ENCODE measurements around the gene FAM89B.
"Not testable (repeated sequence)": the region's sequence is repeated elsewhere in the genome, so short reads cannot be mapped to it uniquely, and the experiment has no call there.

The FAM89B gene

GRCh38 chr11:65572356-65573051 is at the start of gene FAM89B:
TSS of gene FAM89B (plus strand) at chr11:65572538. CDS start at chr11:65572670, 132 bp downstream.
- peak; percentile 89 for DNase-seq (ENCODE audit: low read depth)

DNA sequence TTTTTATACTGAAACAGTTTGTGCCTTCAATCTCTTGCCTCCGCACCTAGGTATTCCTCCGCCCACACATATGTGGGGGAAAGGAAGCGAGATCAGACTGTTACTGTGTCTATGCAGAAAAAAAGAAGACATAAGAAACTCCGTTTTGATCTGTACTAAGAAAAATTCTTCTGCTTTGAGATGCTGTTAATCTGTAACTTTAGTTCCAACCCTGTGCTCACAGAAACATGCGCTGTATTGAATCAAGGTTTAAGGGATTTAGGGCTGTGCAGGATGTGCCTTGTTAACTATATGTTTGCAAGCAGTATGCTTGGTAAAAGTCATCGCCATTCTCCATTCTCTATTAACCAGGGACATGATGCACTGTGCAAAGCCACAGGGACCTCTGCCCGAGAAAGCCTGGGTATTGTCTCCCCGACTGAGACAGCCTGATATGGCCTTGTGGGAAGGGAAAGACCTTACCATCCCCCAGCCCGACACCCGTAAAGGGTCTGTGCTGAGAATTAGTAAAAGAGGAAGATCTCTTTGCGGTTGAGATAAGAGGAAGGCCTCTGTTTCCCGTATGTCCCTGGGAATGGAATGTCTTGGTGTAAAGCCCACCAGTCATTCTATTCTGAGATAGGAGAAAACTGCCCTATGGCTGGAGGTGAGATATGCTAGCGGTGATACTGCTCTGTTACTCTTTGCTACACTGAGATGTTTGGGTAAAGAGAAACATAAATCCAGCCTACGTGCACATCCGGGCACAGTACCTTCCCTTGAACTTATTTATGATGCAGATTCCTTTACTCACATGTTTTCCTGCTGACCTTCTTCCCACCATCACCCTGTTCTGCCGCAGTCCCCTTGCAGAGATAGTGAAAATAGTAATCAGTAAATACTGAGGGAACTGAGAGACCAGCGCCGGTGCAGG is 49.4 kb upstream of the FAM89B start:
- DNase-seq (ENCODE audit: low read depth), result not testable (repeated sequence)

- not testable (repeated sequence) for DNase-seq (ENCODE audit: low read depth)
Measured at GRCh38 chr11:65523631-65523968, 48.7 kb upstream of the FAM89B start.

GRCh38 chr11:65524014-65524740 is 48.2 kb upstream of the FAM89B start:
- DNase-seq (ENCODE audit: low read depth), result no peak

- DNase-seq (ENCODE audit: low read depth), result peak; percentile 81
Measured at GRCh38 chr11:65524741-65525545, 47.4 kb upstream of the FAM89B start, which contains the start of gene SCYL1. TSS of gene SCYL1 (plus strand) at chr11:65525083. CDS start at chr11:65525154, 71 bp downstream.

- no peak for DNase-seq (ENCODE audit: low read depth)
Measured at GRCh38 chr11:65525546-65526480, 46.5 kb upstream of the FAM89B start.

GRCh38 chr11:65526744-65527143 is 45.6 kb upstream of the FAM89B start:
- no peak for DNase-seq (ENCODE audit: low read depth)

DNA sequence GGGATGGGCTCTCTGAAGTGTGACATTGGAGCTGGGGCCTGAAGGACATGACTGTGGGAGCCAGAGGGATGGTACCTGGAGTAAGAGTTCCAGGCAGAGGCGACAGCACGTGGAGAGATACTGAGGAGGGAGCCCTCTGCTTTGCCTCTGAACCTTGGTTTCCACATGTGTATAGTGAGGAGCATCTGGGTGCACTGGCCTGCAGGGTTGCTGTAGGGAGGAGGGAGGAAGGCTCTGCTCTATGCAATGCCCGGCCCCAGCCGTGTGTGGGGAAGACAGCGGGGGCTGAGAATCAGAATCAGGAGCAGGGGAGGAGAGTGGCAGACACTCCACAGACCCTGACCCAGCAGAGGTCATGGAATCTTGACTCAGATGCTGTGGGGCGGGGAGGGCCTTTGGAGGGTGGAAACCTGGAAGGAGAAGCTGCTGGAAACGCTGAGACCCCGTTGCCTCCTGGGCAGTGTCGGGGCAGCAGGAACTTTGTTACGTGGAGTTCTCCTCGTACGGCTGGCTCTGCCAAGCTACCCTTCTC is 43.5 kb upstream of the FAM89B start:
- no peak for DNase-seq (ENCODE audit: low read depth)

DNA sequence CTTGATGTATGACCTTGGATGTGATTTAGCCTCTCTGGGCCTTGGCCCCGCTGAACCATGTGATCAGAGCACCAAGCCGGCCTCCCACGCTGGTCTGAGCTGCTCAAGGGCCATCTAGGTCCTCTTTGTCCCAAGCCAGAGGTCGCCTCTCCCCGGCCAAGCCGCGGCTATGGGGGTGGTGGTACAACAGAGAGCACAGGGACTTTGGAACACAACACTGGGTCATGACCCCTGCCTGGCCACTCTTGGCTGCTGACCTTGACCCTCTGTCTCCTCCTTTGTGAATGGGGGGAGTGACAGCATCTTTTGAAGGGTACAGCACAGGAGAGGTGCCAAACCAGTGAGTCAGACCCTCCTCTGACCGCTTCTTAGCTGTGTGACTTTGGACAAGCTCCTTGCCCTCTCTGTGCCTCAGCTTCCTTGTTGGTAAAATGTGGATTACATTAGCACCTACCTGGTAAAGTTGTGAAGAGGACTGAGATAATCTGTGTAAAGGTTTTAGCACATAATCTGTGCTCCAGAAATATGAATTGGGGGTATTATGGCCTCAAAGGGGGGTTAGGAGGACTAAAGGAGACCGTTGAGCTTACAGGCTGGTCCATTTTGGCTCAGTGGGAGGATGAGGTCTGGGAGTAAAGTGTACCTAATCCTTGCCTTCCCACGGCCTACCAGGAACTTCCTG is 42.7 kb upstream of the FAM89B start:
- no peak for DNase-seq (ENCODE audit: low read depth)

- no peak for DNase-seq (ENCODE audit: low read depth)
Measured at GRCh38 chr11:65530157-65530496, 42.2 kb upstream of the FAM89B start.

- DNase-seq (ENCODE audit: low read depth), result no peak
Measured at GRCh38 chr11:65532388-65533064, 39.8 kb upstream of the FAM89B start.

DNA sequence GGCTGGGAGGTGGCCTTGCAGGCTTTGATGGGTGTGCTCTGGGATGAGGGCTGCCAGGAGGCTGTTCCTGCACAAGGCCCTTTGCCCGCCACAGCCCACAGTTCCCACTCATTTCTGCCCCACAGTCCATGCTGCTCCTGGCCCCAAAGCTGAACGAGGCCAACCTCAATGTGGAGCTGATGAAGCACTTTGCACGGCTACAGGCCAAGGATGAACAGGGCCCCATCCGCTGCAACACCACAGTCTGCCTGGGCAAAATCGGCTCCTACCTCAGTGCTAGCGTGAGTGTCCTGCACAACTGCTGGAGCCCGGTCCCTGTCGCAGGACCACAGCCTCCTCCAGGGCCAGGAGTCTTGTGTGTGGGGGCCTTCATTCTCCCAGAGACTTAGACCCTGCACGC is 37.2 kb upstream of the FAM89B start:
- no peak for DNase-seq (ENCODE audit: low read depth)

GRCh38 chr11:65536412-65537295 is 35.7 kb upstream of the FAM89B start:
- DNase-seq (ENCODE audit: low read depth), result no peak

GRCh38 chr11:65537296-65537597 is 35.1 kb upstream of the FAM89B start:
- DNase-seq (ENCODE audit: low read depth), result no peak

DNA sequence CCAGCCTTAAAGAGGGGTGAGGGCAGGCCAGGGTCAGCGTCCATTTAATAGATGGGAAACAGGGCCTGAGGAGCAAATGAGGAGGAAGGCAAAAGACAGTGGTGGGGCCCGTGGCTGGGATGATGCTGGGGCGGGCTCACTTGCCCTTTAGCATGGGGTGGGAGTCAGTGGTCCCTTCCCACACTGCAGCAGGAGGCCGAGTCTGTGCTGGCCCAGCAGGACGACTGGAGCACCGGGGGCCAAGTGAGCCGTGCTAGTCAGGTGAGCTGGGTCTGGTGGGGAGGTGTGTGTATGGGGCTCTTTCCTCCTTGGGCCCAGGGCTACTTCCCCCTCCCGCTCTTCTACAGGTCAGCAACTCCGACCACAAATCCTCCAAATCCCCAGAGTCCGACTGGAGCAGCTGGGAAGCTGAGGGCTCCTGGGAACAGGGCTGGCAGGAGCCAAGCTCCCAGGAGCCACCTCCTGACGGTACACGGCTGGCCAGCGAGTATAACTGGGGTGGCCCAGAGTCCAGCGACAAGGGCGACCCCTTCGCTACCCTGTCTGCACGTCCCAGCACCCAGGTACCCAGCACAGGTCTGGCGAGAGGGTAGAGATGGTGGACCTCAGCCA is 34.6 kb upstream of the FAM89B start:
- no peak for DNase-seq (ENCODE audit: low read depth)

DNA sequence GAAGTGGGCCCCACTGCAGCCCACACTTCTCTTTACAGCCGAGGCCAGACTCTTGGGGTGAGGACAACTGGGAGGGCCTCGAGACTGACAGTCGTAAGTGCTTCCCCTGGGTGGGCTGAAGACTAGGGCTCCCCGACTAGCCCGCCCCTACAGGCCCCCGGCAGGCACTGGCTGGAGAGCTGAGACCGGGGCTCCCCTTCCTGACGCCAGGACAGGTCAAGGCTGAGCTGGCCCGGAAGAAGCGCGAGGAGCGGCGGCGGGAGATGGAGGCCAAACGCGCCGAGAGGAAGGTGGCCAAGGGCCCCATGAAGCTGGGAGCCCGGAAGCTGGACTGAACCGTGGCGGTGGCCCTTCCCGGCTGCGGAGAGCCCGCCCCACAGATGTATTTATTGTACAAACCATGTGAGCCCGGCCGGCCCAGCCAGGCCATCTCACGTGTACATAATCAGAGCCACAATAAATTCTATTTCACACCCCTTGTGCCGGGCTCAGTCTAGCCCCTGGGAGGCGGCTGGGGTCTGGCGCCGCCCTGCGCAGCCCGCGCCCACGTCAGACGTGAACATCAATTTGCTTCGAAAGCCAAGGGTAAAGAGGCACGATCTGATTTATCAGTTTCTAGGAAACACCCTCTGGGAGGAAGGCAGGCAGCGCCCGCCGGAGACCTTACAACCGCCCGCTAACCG is 34.0 kb upstream of the FAM89B start:
- no peak for DNase-seq (ENCODE audit: low read depth)
